HUES48 (cell line): ENCODE measurements around the gene PACSIN1.
"Not testable (repeated sequence)": the region's sequence is repeated elsewhere in the genome, so short reads cannot be mapped to it uniquely, and the experiment has no call there.

Experiments used
- H3K27ac ChIP-seq: one replicate; pipeline ENCODE4 v1.7.0; 2013; ENCODE audit warnings: low read depth, low read length, inconsistent platforms
- H3K27me3 ChIP-seq: 2 replicates; pipeline ENCODE4 v1.6.1; 2013; ENCODE audit warnings: mild to moderate bottlenecking, low read length; ENCODE audit not compliant: control insufficient read depth, insufficient read depth
- H3K36me3 ChIP-seq: 2 replicates; pipeline ENCODE4 v1.6.1; 2013; ENCODE audit warnings: low read length; ENCODE audit not compliant: control insufficient read depth, insufficient read depth
- H3K4me1 ChIP-seq: 2 replicates; pipeline ENCODE4 v1.6.1; 2013; ENCODE audit warnings: mild to moderate bottlenecking, low read length; ENCODE audit not compliant: control insufficient read depth, insufficient read depth
- H3K4me3 ChIP-seq: 2 replicates; pipeline ENCODE4 v1.5.1; 2013; ENCODE audit warnings: mild to moderate bottlenecking, low read depth, low read length
- H3K9ac ChIP-seq: 2 replicates; pipeline ENCODE4 v1.6.1; 2013; ENCODE audit warnings: mild to moderate bottlenecking, low read depth, low read length, moderate library complexity
- H3K9me3 ChIP-seq: 2 replicates; pipeline ENCODE4 v1.6.1; 2013; ENCODE audit warnings: low read length; ENCODE audit not compliant: control insufficient read depth, insufficient read depth

The PACSIN1 gene

GRCh38 chr6:34486106-34486740 is 20.3 kb downstream of the PACSIN1 start:
- Histone ChIP-seq H3K4me3 (no peak overlapping the region), H3K9me3 (no peaks in the 10 kb centered on the region), H3K36me3 (no peaks in the 10 kb centered on the region), H3K27me3 (no peaks in the 10 kb centered on the region), H3K27ac (no peak overlapping the region), H3K4me1 (0 out of 2 replicates have a peak, but pooled peaks cover 7% of the 10 kb centered on the region), H3K9ac (no peak overlapping the region)

- H3K27me3 ChIP-seq, H3K9ac ChIP-seq, H3K4me3 ChIP-seq, H3K9me3 ChIP-seq, H3K27ac ChIP-seq, H3K4me1 ChIP-seq, H3K36me3 ChIP-seq: not testable (repeated sequence)
These were observed 21.0 kb downstream of the PACSIN1 start for GRCh38 chr6:34486886-34487285.

GRCh38 chr6:34487536-34487935 is 21.7 kb downstream of the PACSIN1 start:
- Histone ChIP-seq H3K4me1 (0 out of 2 replicates have a peak, but pooled peaks cover 7% of the 10 kb centered on the region), H3K9me3 (no peaks in the 10 kb centered on the region), H3K9ac (no peak overlapping the region), H3K36me3 (no peaks in the 10 kb centered on the region), H3K27me3 (no peaks in the 10 kb centered on the region), H3K4me3 (no peak overlapping the region), H3K27ac (no peak overlapping the region)

GRCh38 chr6:34489207-34489805 is 23.4 kb downstream of the PACSIN1 start:
- H3K9ac ChIP-seq: no peak overlapping the region
- 0 out of 2 replicates have a peak, but pooled peaks cover 7% of the 10 kb centered on the region for H3K4me1 ChIP-seq
- no peak overlapping the region for H3K4me3 ChIP-seq
- no peaks in the 10 kb centered on the region for H3K36me3 ChIP-seq
- no peaks in the 10 kb centered on the region for H3K27me3 ChIP-seq
- H3K27ac ChIP-seq: no peak overlapping the region
- no peaks in the 10 kb centered on the region for H3K9me3 ChIP-seq

- Histone ChIP-seq H3K27me3 (no peaks in the 10 kb centered on the region), H3K36me3 (no peaks in the 10 kb centered on the region), H3K9me3 (no peaks in the 10 kb centered on the region), H3K9ac (no peak overlapping the region), H3K27ac (no peak overlapping the region), H3K4me3 (no peak overlapping the region), H3K4me1 (0 out of 2 replicates have a peak, but pooled peaks cover 7% of the 10 kb centered on the region)
These were observed 24.7 kb downstream of the PACSIN1 start for GRCh38 chr6:34490390-34491090.

GRCh38 chr6:34491091-34491430 is 25.2 kb downstream of the PACSIN1 start:
- Histone ChIP-seq H3K36me3 (no peaks in the 10 kb centered on the region), H3K9me3 (no peaks in the 10 kb centered on the region), H3K4me1 (0 out of 2 replicates have a peak, but pooled peaks cover 7% of the 10 kb centered on the region), H3K9ac (0 out of 2 replicates have a peak overlapping the region, but pooled peaks have one; percentile 12), H3K27ac (peak overlapping the region; percentile 35), H3K27me3 (no peaks in the 10 kb centered on the region), H3K4me3 (no peak overlapping the region)

GRCh38 chr6:34493344-34493743 is 27.5 kb downstream of the PACSIN1 start:
- no peaks in the 10 kb centered on the region for H3K27me3 ChIP-seq
- H3K9ac ChIP-seq: no peak overlapping the region
- H3K27ac ChIP-seq: no peak overlapping the region
- no peaks in the 10 kb centered on the region for H3K36me3 ChIP-seq
- no peak overlapping the region for H3K4me3 ChIP-seq
- H3K4me1 ChIP-seq: 0 out of 2 replicates have a peak, but pooled peaks cover 7% of the 10 kb centered on the region
- H3K9me3 ChIP-seq: no peaks in the 10 kb centered on the region

- Histone ChIP-seq H3K27me3 (no peaks in the 10 kb centered on the region), H3K36me3 (no peaks in the 10 kb centered on the region), H3K4me3 (no peak overlapping the region), H3K9me3 (peaks cover 3% of the 10 kb centered on the region; the same call in 1 of the 2 replicates), H3K27ac (no peak overlapping the region), H3K9ac (no peak overlapping the region), H3K4me1 (0 out of 2 replicates have a peak, but pooled peaks cover 7% of the 10 kb centered on the region)
These were observed 29.1 kb downstream of the PACSIN1 start for GRCh38 chr6:34494973-34495372.

- H3K4me1 ChIP-seq: 0 out of 2 replicates have a peak, but pooled peaks cover under 1% of the 10 kb centered on the region
- H3K4me3 ChIP-seq: no peak overlapping the region
- no peaks in the 10 kb centered on the region for H3K36me3 ChIP-seq
These were observed 30.3 kb downstream of the PACSIN1 start for GRCh38 chr6:34496103-34496685.

GRCh38 chr6:34497411-34497810 is 31.5 kb downstream of the PACSIN1 start:
- no peak overlapping the region for H3K27ac ChIP-seq
- H3K9me3 ChIP-seq: peaks cover 3% of the 10 kb centered on the region; the same call in 1 of the 2 replicates
- H3K27me3 ChIP-seq: no peaks in the 10 kb centered on the region
- no peak overlapping the region for H3K4me3 ChIP-seq
- no peak overlapping the region for H3K9ac ChIP-seq
- no peaks in the 10 kb centered on the region for H3K4me1 ChIP-seq
- H3K36me3 ChIP-seq: no peaks in the 10 kb centered on the region

More at GRCh38 chr6:34496103-34496685, 30.3 kb downstream of the PACSIN1 start:
- H3K9me3 ChIP-seq: peaks cover 3% of the 10 kb centered on the region; the same call in 1 of the 2 replicates
- no peak overlapping the region for H3K9ac ChIP-seq
- no peaks in the 10 kb centered on the region for H3K27me3 ChIP-seq
- no peak overlapping the region for H3K27ac ChIP-seq
